ENCODE data around the gene IFI44L.

IFI44L gene

GRCh38 chr1:78641558-78641957 lies 21.3 kb downstream of the IFI44L start:
- DNase-seq (ENCODE audit: low read depth, low spot score), result no peak

- DNase-seq (ENCODE audit: low read depth, low spot score), result no peak
These were observed 25.5 kb downstream of the IFI44L start for GRCh38 chr1:78645723-78646122.

GRCh38 chr1:78647238-78647637 lies 27.0 kb downstream of the IFI44L start:
- DNase-seq (ENCODE audit: low read depth, low spot score), result no peak

GRCh38 chr1:78649628-78650027 lies 29.4 kb downstream of the IFI44L start, which contains the start of gene IFI44:
Gene IFI44 (plus strand): TSS chr1:78649831. CDS start chr1:78650196, 365 bp downstream.
- DNase-seq (ENCODE audit: low read depth, low spot score), result peak; percentile 41

- DNase-seq (ENCODE audit: low read depth, low spot score), result no peak
These were observed 29.9 kb downstream of the IFI44L start for GRCh38 chr1:78650114-78650660.

GRCh38 chr1:78651241-78651640 lies 31.0 kb downstream of the IFI44L start:
- no peak for DNase-seq (ENCODE audit: low read depth, low spot score)

GRCh38 chr1:78652019-78652560 lies 31.8 kb downstream of the IFI44L start:
- no peak for DNase-seq (ENCODE audit: low read depth, low spot score)

GRCh38 chr1:78658901-78659300 lies 38.7 kb downstream of the IFI44L start:
- no peak for DNase-seq (ENCODE audit: low read depth, low spot score)

GRCh38 chr1:78663923-78664322 lies 43.7 kb downstream of the IFI44L start:
- DNase-seq (ENCODE audit: low read depth, low spot score), result no peak

- DNase-seq (ENCODE audit: low read depth, low spot score), result no peak
These were observed 44.5 kb downstream of the IFI44L start for GRCh38 chr1:78664763-78665162.

- no peak for DNase-seq (ENCODE audit: low read depth, low spot score)
These were observed 45.6 kb downstream of the IFI44L start for GRCh38 chr1:78665809-78666208.

- no peak for DNase-seq (ENCODE audit: low read depth, low spot score)
These were observed 47.7 kb downstream of the IFI44L start for GRCh38 chr1:78667939-78668338.

GRCh38 chr1:78668427-78668826 lies 48.2 kb downstream of the IFI44L start:
- no peak for DNase-seq (ENCODE audit: low read depth, low spot score)

- no peak for DNase-seq (ENCODE audit: low read depth, low spot score)
These were observed 52.2 kb downstream of the IFI44L start for GRCh38 chr1:78672428-78672827.

- no peak for DNase-seq (ENCODE audit: low read depth, low spot score)
These were observed 52.9 kb downstream of the IFI44L start for GRCh38 chr1:78673120-78673519.

- DNase-seq (ENCODE audit: low read depth, low spot score), result peak; percentile 27
These were observed 56.2 kb downstream of the IFI44L start for GRCh38 chr1:78676347-78676982.

GRCh38 chr1:78676993-78677392 lies 56.7 kb downstream of the IFI44L start:
- DNase-seq (ENCODE audit: low read depth, low spot score), result no peak

- no peak for DNase-seq (ENCODE audit: low read depth, low spot score)
These were observed 57.5 kb downstream of the IFI44L start for GRCh38 chr1:78677788-78678187.

GRCh38 chr1:78678324-78678723 lies 58.1 kb downstream of the IFI44L start:
- DNase-seq (ENCODE audit: low read depth, low spot score), result no peak

- no peak for DNase-seq (ENCODE audit: low read depth, low spot score)
These were observed 61.0 kb downstream of the IFI44L start for GRCh38 chr1:78681265-78681664.

- DNase-seq (ENCODE audit: low read depth, low spot score), result no peak
These were observed 62.2 kb downstream of the IFI44L start for GRCh38 chr1:78682496-78682895.

GRCh38 chr1:78683079-78683478 lies 62.8 kb downstream of the IFI44L start:
- DNase-seq (ENCODE audit: low read depth, low spot score), result no peak

GRCh38 chr1:78687315-78687714 lies 67.1 kb downstream of the IFI44L start:
- DNase-seq (ENCODE audit: low read depth, low spot score), result no peak

Measured in activated CD4-positive, CD25-positive, alpha-beta regulatory T cell treated with anti-CD3 and anti-CD28 coated beads, Interleukin-2, amount 50 U/mL, for 16 hours (primary cell).